ENCODE results near the gene COL9A1.

The COL9A1 gene

DNA sequence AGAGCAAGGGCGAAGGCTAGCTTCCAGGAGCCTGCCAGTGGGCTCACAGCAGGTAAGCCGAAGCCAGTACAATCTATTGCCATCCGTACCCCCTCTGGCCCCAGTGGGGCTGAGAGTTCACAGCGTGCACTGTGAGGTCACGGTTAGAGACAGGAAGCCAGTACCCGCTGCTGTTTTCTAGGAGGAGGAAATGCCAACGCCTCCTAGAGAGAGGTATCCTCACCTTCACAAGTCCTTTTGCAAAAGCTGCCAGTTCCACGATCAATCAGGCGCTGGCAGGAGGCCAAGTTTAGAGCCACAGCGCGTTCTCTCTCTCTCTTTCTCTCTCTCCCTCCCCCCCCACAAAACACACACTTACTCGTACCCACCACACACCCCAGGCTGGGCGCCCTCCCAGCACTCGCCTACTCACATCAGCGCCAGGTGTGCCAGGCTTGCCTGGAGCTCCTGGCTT, 22.5 kb downstream of the COL9A1 start:
- H3K4me3 ChIP-seq (ENCODE audit: low read length): no peak overlapping the region
- no peak for TF ChIP-seq CTCF (conservative IDR thresholded peaks at IDR 0.05; ENCODE audit: low read length)
- no peak for DNase-seq (ENCODE audit: low read depth)

DNA sequence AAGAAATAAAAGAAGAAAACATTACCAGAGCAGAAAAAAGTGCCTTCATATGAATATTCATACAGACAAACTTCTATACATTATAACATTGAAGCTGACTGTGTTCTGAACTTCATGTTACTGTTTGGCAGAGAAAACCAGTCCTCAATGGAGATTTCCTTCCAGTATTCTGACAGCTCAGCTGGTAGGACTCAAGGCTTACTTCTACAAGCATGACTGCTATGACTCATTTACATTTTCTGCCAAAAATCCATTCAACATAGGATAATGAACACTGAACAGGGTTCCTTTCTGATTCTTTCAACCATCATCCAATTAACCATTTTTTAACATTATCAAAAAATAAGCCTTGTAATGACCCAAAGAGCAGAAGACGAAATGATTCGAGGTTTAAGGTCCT, 25.4 kb downstream of the COL9A1 start:
- DNase-seq (ENCODE audit: low read depth): peak; percentile 3

DNA sequence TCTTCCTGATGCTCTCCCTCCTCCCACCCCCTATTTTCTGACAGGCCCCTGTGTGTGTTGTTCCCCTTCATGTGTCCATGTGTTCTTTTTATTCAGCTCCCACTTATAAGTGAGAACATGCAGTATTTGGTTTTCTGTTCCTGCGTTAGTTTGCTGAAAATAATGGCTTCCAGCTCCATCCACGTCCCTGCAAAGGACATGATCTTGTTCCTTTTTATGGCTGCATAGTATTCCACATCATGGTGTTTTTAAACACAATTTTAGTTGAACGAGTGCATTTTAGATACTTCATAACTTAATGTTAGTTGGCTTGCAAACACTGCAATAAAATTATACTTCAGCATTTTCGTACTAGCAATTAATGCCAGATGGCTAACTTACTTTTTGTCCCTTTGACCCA, 28.5 kb downstream of the COL9A1 start:
- no peak overlapping the region for H3K4me3 ChIP-seq (ENCODE audit: low read length)
- no peak for DNase-seq (ENCODE audit: low read depth)
- no peak for TF ChIP-seq CTCF (conservative IDR thresholded peaks at IDR 0.05; ENCODE audit: low read length)

More for the DNA sequence above, 25.4 kb downstream of the COL9A1 start:
- H3K4me3 ChIP-seq (ENCODE audit: low read length): no peak overlapping the region
- TF ChIP-seq CTCF (conservative IDR thresholded peaks at IDR 0.05; ENCODE audit: low read length): no peak

DNA sequence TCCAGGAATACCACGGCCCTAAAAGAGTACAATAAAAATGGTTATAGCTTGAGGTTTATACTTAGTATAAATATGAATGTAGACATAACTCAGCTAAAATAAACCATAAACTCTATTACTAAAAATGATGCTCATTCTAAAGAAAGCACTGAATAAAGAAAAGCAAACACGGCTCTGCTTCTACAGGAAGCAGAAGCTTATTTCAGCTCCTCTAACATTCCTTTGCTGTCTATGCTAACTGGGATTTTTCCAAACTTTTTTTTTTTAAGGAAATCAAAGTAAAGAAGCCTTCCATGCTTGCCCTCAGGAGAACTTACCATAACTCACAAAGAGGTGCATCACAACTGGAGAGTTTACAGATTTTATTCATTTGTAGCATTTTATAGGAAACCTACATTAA, 30.8 kb downstream of the COL9A1 start:
- DNase-seq (ENCODE audit: low read depth): no peak
- TF ChIP-seq CTCF (conservative IDR thresholded peaks at IDR 0.05; ENCODE audit: low read length): no peak
- no peak overlapping the region for H3K4me3 ChIP-seq (ENCODE audit: low read length)

- H3K4me3 ChIP-seq (ENCODE audit: low read length): no peak overlapping the region
- no peak for TF ChIP-seq CTCF (conservative IDR thresholded peaks at IDR 0.05; ENCODE audit: low read length)
- no peak for DNase-seq (ENCODE audit: low read depth)
Measured at GRCh38 chr6:70270287-70271005, 32.4 kb downstream of the COL9A1 start.

DNA sequence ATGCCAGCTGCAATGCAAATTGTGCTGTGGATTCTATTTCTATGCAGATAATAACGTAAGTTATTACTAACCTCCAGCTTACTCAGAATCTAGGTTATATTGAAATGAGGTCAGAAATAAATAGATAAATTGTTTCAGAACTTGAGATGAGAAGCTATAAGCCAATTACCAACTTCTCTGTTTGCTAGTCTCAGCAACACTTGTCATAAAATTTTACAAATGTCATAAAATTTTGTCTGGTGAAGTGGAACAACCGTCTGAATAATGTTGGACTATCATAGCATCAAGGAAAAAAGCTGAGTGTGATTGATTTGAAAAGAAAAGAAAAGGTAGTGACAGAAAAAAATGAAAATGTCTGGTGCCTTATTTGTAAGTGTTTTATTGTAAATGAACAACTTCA, 36.7 kb downstream of the COL9A1 start:
- no peak overlapping the region for H3K4me3 ChIP-seq (ENCODE audit: low read length)
- no peak for TF ChIP-seq CTCF (conservative IDR thresholded peaks at IDR 0.05; ENCODE audit: low read length)

DNA sequence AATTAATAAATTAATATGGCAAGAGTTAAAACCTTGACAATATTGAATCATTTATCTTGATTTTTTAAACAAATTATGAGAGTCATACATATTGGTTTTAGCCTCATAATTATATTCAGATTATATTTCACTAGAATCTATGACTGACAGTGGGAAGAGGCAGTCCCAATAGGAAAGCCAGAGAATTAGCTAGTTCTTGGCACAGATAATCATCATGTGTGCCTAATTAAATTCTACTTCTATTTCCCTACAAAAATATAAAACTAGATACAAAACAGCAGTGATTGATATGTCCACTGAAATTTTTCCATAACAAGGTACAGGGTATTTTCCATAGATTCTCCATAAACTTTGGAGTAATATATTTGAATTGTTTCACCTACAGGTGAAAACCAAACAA, 38.6 kb downstream of the COL9A1 start:
- no peak for TF ChIP-seq CTCF (conservative IDR thresholded peaks at IDR 0.05; ENCODE audit: low read length)
- no peak for DNase-seq (ENCODE audit: low read depth)
- H3K4me3 ChIP-seq (ENCODE audit: low read length): no peak overlapping the region

More for the DNA sequence above, 36.7 kb downstream of the COL9A1 start:
- no peak for DNase-seq (ENCODE audit: low read depth)

Data from AG10803 (cell line).